B cell (primary cell): ENCODE data around the gene SMC1B. TPM values are rescaled to one million over a fixed set of nuclear protein-coding genes. Genes with fewer than 3 reads are reported as not detected.
A peak's percentile ranks its signal among the peaks of the same experiment; 100 is the strongest.
"Not testable (repeated sequence)": the region's sequence is repeated elsewhere in the genome, so short reads cannot be mapped to it uniquely, and the experiment has no call there.

Experiments
- ATAC-seq: fragments of 200-7000 bp; cut with Tn5 transposase; one replicate; pipeline ENCODE4 v1.10.0; 2021; ENCODE audit warnings: low read depth, mild to moderate bottlenecking, moderate number of reproducible peaks, moderate library complexity
- CTCF ChIA-PET: fragments of 350-600 bp; sonication (Branson Sonifier 250); formaldehyde crosslinking; loops from one replicate; lab custom pipeline; 2021; ENCODE audit warnings: antibody characterized with exemption, inconsistent platforms; lab: Charles Lee
- POLR2A ChIA-PET: fragments of 350-600 bp; sonication (Branson Sonifier 250); formaldehyde crosslinking; loops from one replicate; lab custom pipeline; 2021; ENCODE audit warnings: antibody characterized with exemption; lab: Charles Lee
- DNase-seq: peaks from one replicate; pipeline ENCODE4 v3.0.0; 2013
- H2AFZ ChIP-seq: 2 replicates; pipeline ENCODE4 v1.6.1; 2012; ENCODE audit warnings: mild to moderate bottlenecking, low read depth, low read length; ENCODE audit not compliant: insufficient read depth, poor library complexity, severe bottlenecking
- H3K27ac ChIP-seq, 2 donors: 1 replicate in 1 of 2; 2 replicates in 1 of 2; pipeline ENCODE4 v1.5.1; 2012 to 2013; ENCODE audit warnings: low read length in 2 of 2, mild to moderate bottlenecking in 2 of 2, moderate library complexity in 1 of 2
- H3K27me3 ChIP-seq, 4 experiments: fragments of 200-600 bp in 1 of 4; sonication (generic) in 1 of 4; replicated peaks in 1 of 4; 1 replicate in 2 of 4; 2 replicates in 2 of 4; pipeline versions ENCODE4 v1.6.1 to v1.7.0; 2013 to 2016; ENCODE audit warnings: low read length in 3 of 4, mild to moderate bottlenecking in 2 of 4, mixed read lengths in 1 of 4, moderate library complexity in 1 of 4; ENCODE audit not compliant: insufficient read depth in 4 of 4, control insufficient read depth in 3 of 4; ENCODE audit errors: control extremely low read depth in 1 of 4
- H3K36me3 ChIP-seq, 2 experiments: replicated peaks in 1 of 2; 1 replicate in 1 of 2; 2 replicates in 1 of 2; pipeline versions ENCODE4 v1.6.1 to v1.7.1; 2013; ENCODE audit warnings: low read length in 1 of 2; ENCODE audit not compliant: insufficient read depth in 2 of 2, control insufficient read depth in 1 of 2; ENCODE audit errors: control extremely low read depth in 1 of 2, extremely low read depth in 1 of 2
- H3K4me1 ChIP-seq, 2 donors: fragments of 200-600 bp in 1 of 2; sonication (generic) in 1 of 2; 1 replicate in 1 of 2; 2 replicates in 1 of 2; pipeline versions ENCODE4 v1.5.1 to v1.6.1; 2013 to 2017; ENCODE audit warnings: low read length in 2 of 2; ENCODE audit not compliant: control insufficient read depth in 2 of 2, insufficient read depth in 2 of 2
- H3K4me2 ChIP-seq: replicated peaks from 2 replicates; pipeline ENCODE3; 2012; ENCODE audit warnings: mild to moderate bottlenecking, low read depth, low read length; ENCODE audit not compliant: poor library complexity, severe bottlenecking
- H3K4me3 ChIP-seq, 5 experiments: fragments of 200-600 bp in 1 of 5; sonication (generic) in 1 of 5; 1 replicate in 3 of 5; 2 replicates in 2 of 5; pipeline versions ENCODE4 v1.5.1 to v1.7.0; 2011 to 2016; ENCODE audit warnings: low read length in 4 of 5, mild to moderate bottlenecking in 4 of 5, low read depth in 2 of 5, control low read depth in 1 of 5, moderate library complexity in 1 of 5; ENCODE audit not compliant: insufficient read depth in 1 of 5; ENCODE audit errors: control extremely low read depth in 1 of 5, extremely low read depth in 1 of 5
- H3K79me2 ChIP-seq: fragments of 200-600 bp; sonication (generic); one replicate; pipeline ENCODE4 v1.6.0; 2016; ENCODE audit warnings: low read length; ENCODE audit not compliant: control insufficient read depth, insufficient read depth
- H3K9ac ChIP-seq: fragments of 200-600 bp; sonication (generic); 2 replicates; pipeline ENCODE4 v1.6.1; 2017; ENCODE audit warnings: mild to moderate bottlenecking, low read length, moderate library complexity
- H3K9me3 ChIP-seq, 3 donors: one replicate each; pipeline versions ENCODE4 v1.6.1 to v1.7.1; 2013; ENCODE audit warnings: low read length in 2 of 3; ENCODE audit not compliant: control insufficient read depth in 2 of 3, insufficient read depth in 1 of 3; ENCODE audit errors: control extremely low read depth in 1 of 3
- H4K20me1 ChIP-seq: 2 replicates; pipeline ENCODE4 v1.6.0; 2012; ENCODE audit warnings: mild to moderate bottlenecking, low read length; ENCODE audit not compliant: insufficient read depth, control insufficient read depth, poor library complexity, severe bottlenecking
- H3K27ac Mint-ChIP-seq: one replicate; pipeline ENCODE4 v1.8.0; 2021; ENCODE audit warnings: mixed read lengths
- H3K27me3 Mint-ChIP-seq: one replicate; pipeline ENCODE4 v1.8.0; 2021; ENCODE audit warnings: mixed read lengths
- H3K4me1 Mint-ChIP-seq: one replicate; pipeline ENCODE4 v1.8.0; 2021; ENCODE audit warnings: mixed read lengths
- H3K4me3 Mint-ChIP-seq: one replicate; pipeline ENCODE4 v1.8.0; 2021; ENCODE audit warnings: mixed read lengths
- H3K9me3 Mint-ChIP-seq: one replicate; pipeline ENCODE4 v1.8.0; 2022; ENCODE audit warnings: mixed read lengths; ENCODE audit not compliant: insufficient read depth
- EZH2 ChIP-seq: IDR thresholded peaks from 2 replicates; pipeline ENCODE4 v1.6.1; 2012; ENCODE audit warnings: borderline replicate concordance, low read depth, mild to moderate bottlenecking, moderate library complexity, low read length; ENCODE audit not compliant: insufficient read depth, poor library complexity, severe bottlenecking
- WGBS: methylation state at CpG from one replicate; pipeline ENCODE4 v1.1.5; 2013; ENCODE audit warnings: missing lambda C conversion rate; ENCODE audit not compliant: insufficient coverage; 5-methylcytosine and 5-hydroxymethylcytosine counted together
- intact Hi-C: fragments of 100-400 bp; cut with micrococcal nuclease; formaldehyde crosslinking; loops from one replicate; pipeline ENCODE4 v1.10.0; 2022
- polyA plus RNA-seq: library from polyadenylated mRNA; depleted of rRNA; stranded (reverse); fragments of >200 nt; gene quantifications from 2 replicates; pipeline ENCODE4 v1.2.3, GENCODE V29; 2012
- total RNA-seq, 2 donors: library from RNA; stranded (reverse); fragments of 120-200 nt in 1 of 2; gene quantifications; 1 replicate in 1 of 2; 2 replicates in 1 of 2; pipeline versions ENCODE4 v1.2.3 to v1.2.4, GENCODE V29; 2013 to 2022
- TF ChIP-seq, protein P1 (sequence below): fragments of 200-600 bp; IDR thresholded peaks from one replicate; pipeline ENCODE4 v1.8.0; 2022; ENCODE audit warnings: antibody characterized with exemption, mild to moderate bottlenecking

Gene SMC1B
- total and polyA plus RNA-seq, 2 donors (not counting 1 experiment from before 2014, with no cell fraction given), result 0.07 TPM; not detected in 1

DNA sequence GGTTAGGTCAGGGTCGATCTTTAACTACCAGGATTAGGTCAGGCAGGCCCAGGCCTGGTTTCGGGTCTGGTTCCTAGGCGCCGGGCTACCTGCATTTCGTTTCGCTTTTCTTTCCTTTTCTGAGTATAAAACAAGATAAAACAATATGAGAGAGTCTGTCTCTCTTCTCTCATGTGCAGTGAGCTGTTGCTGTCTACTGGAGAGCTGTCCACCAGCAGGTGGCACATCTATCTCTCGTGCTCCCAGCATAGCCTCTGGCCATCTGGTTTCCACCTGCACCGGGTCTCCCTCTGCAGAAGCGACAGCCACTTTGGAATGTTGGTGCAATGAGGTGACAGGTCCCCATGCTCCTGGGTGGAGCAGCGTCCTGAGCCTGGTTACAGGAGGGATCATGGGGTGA is 27.7 kb upstream of the SMC1B start:
- H3K27ac Mint-ChIP-seq, result no peak overlapping the region

GRCh38 chr22:45440688-45441087 is 27.3 kb upstream of the SMC1B start:
- H3K9me3 Mint-ChIP-seq, DNase-seq, H3K9me3 ChIP-seq, ATAC-seq, H3K27me3 Mint-ChIP-seq, H3K36me3 ChIP-seq, H3K4me3 ChIP-seq, H3K79me2 ChIP-seq, H4K20me1 ChIP-seq, intact Hi-C loops, POLR2A ChIA-PET, H3K4me1 ChIP-seq, H3K27ac ChIP-seq, H3K9ac ChIP-seq, H3K27me3 ChIP-seq: not testable (repeated sequence)
- Mint-ChIP-seq H3K4me1 (peaks cover 12% of the 10 kb centered on the region), H3K4me3 (peak overlapping the region; percentile 20), H3K27ac (peak overlapping the region; percentile 4)
- CTCF ChIA-PET, result interaction anchor here (1.6 kb wide), 1 partner anchor 301 kb away, joined by 3 read pairs; no protein-coding TSS in a partner anchor
- Histone ChIP-seq H2AFZ (peak overlapping the region; percentile 33), H3K4me2 (peak overlapping the region; percentile 20)
- 44% methylated on average over 4 of the region's 13 CpGs for WGBS

More for the DNA sequence above, 27.7 kb upstream of the SMC1B start:
- peak; percentile 31 for ATAC-seq
- H3K4me3 Mint-ChIP-seq, result peak overlapping the region; percentile 20
- Histone ChIP-seq H3K79me2 (no peaks in the 10 kb centered on the region), H3K4me2 (peak overlapping the region; percentile 20), H3K9me3 (no peaks in the 10 kb centered on the region), H3K4me1 (peaks cover 0 to 7% of the 10 kb centered on the region in 2 donors), H3K27me3 (no peaks in the 10 kb centered on the region), H3K4me3 (no peak overlapping the region), H3K27ac (no peak overlapping the region), H3K9ac (no peak overlapping the region), H2AFZ (peak overlapping the region; percentile 33), H3K36me3 (no peaks in the 10 kb centered on the region), H4K20me1 (no peaks in the 10 kb centered on the region)
- POLR2A ChIA-PET, result no interaction called here
- 8% methylated on average over 2 of the region's 10 CpGs for WGBS
- H3K27me3 Mint-ChIP-seq, result peaks cover 9% of the 10 kb centered on the region
- no peaks in the 10 kb centered on the region for H3K9me3 Mint-ChIP-seq
- DNase-seq, result no peak
- TF ChIP-seq, protein P1, sequence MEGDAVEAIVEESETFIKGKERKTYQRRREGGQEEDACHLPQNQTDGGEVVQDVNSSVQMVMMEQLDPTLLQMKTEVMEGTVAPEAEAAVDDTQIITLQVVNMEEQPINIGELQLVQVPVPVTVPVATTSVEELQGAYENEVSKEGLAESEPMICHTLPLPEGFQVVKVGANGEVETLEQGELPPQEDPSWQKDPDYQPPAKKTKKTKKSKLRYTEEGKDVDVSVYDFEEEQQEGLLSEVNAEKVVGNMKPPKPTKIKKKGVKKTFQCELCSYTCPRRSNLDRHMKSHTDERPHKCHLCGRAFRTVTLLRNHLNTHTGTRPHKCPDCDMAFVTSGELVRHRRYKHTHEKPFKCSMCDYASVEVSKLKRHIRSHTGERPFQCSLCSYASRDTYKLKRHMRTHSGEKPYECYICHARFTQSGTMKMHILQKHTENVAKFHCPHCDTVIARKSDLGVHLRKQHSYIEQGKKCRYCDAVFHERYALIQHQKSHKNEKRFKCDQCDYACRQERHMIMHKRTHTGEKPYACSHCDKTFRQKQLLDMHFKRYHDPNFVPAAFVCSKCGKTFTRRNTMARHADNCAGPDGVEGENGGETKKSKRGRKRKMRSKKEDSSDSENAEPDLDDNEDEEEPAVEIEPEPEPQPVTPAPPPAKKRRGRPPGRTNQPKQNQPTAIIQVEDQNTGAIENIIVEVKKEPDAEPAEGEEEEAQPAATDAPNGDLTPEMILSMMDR, result peak; percentile 34
- no peak for TF ChIP-seq EZH2
- CTCF ChIA-PET, result interaction anchor here (1.6 kb wide), 1 partner anchor 301 kb away, joined by 3 read pairs; no protein-coding TSS in a partner anchor
- peaks cover 10% of the 10 kb centered on the region for H3K4me1 Mint-ChIP-seq
- intact Hi-C loops, result no loop called here
